Kidney (tissue), 14 donors: ENCODE results near the gene ERICH2. TPM values are rescaled to one million over a fixed set of nuclear protein-coding genes. Genes with fewer than 3 reads are reported as not detected.

Experiments
- DNase-seq, 5 donors: peaks; one replicate each; pipeline ENCODE4 v3.0.0-alpha.2; 2013 to 2020
- FAIRE-seq: peaks from 2 replicates; lab custom pipeline; 2012; peaks lifted over from hg19 to GRCh38; lab: Jason Lieb, UNC
- H3K27ac ChIP-seq, 2 donors: one replicate each; pipeline ENCODE4 v1.7.0; 2013; ENCODE audit warnings: low read depth in 2 of 2, low read length in 2 of 2, inconsistent platforms in 1 of 2
- H3K27me3 ChIP-seq: one replicate; pipeline ENCODE4 v1.7.1; 2013; ENCODE audit warnings: low read length, inconsistent platforms; ENCODE audit not compliant: control insufficient read depth, insufficient read depth
- H3K36me3 ChIP-seq, 3 donors: one replicate each; pipeline versions ENCODE4 v1.7.0 to v1.7.1; 2013; ENCODE audit warnings: low read length in 3 of 3, control low read depth in 1 of 3, inconsistent platforms in 1 of 3; ENCODE audit not compliant: insufficient read depth in 3 of 3, control insufficient read depth in 2 of 3
- H3K4me1 ChIP-seq, 3 donors: one replicate each; pipeline versions ENCODE4 v1.7.0 to v1.7.1; 2013; ENCODE audit warnings: low read length in 3 of 3, inconsistent platforms in 1 of 3, low read depth in 1 of 3; ENCODE audit not compliant: control insufficient read depth in 2 of 3, insufficient read depth in 2 of 3
- H3K4me3 ChIP-seq, 3 donors: one replicate each; pipeline versions ENCODE4 v1.7.0 to v1.8.1; 2013; ENCODE audit warnings: low read length in 3 of 3, control low read depth in 1 of 3, inconsistent platforms in 1 of 3
- H3K9ac ChIP-seq, 3 donors: one replicate each; pipeline versions ENCODE4 v1.7.0 to v1.7.1; 2013; ENCODE audit warnings: low read length in 3 of 3, control low read depth in 1 of 3, inconsistent platforms in 1 of 3
- H3K9me3 ChIP-seq, 3 donors: one replicate each; pipeline versions ENCODE4 v1.7.0 to v1.7.1; 2013; ENCODE audit warnings: low read length in 3 of 3, control low read depth in 1 of 3, inconsistent platforms in 1 of 3; ENCODE audit not compliant: control insufficient read depth in 2 of 3, insufficient read depth in 1 of 3
- intact Hi-C: fragments of 100-400 bp; cut with DNase I; formaldehyde crosslinking; loops from one replicate; pipeline ENCODE4 v1.11.1; 2022
- polyA plus RNA-seq: library from polyadenylated mRNA; stranded (reverse); fragments of 350-450 nt; fragmentation: Illumina TruSeq; extraction: RNeasy Lipid Tissue Mini Kit (QIAGEN cat#74804); gene quantifications from one replicate; pipeline ENCODE4 v1.2.3, GENCODE V29; 2014; ENCODE audit warnings: low read depth, low replicate concordance; ENCODE audit not compliant: insufficient read depth
- total RNA-seq: library from RNA; stranded (reverse); fragmentation: NEBNext Ultra II Directional; extraction: Animal tissue kit (Norgen Biotek cat#: 25700); gene quantifications from one replicate; pipeline ENCODE4 v1.2.1, GENCODE V29; 2021
- TF ChIP-seq, protein P1 (sequence below): IDR thresholded peaks from 3 replicates; pipeline ENCODE4 v1.5.1; 2012; ENCODE audit warnings: mild to moderate bottlenecking, moderate library complexity, borderline replicate concordance; ENCODE audit not compliant: insufficient read depth; ENCODE audit errors: extremely low read depth
- donor health status: control.
- donor health status: control.
- donor health status: control.
- donor health status: control.
- donor health status: control.
- donor health status: DM: yes; HTN: yes; CAD: no.
- donor health status: Normal renal cell carcinoma (clear cell type).

ERICH2 gene
- total and polyA plus RNA-seq, 2 donors from 2014 or later: 0.91 to 4.0 TPM

DNA sequence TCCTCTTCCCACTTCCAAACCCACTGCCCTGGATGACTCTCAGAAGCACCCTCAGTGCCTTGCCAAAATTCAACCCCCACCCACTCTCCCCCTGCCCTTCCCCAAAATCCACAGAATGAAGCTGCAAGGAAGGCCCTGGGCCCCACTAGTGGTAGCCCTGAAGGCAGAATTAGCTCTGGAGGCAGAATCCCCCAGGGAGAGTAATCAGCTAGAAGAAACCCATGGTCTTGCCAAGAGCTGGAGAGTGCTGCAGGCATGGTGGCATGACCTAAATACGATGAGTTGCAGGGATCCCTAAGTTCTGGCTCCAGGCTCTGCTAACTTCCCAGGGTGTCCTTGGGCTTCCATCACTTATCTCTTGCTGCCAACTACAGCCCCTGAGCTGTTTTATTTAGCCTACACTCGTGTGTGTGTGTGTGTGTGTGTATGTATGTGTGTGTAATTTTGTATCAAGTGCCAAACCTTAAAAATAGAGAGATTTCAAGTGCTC is 54.4 kb downstream of the ERICH2 start:
- no peak overlapping the region for H3K27ac ChIP-seq
- peaks cover 41% of the 10 kb centered on the region for H3K27me3 ChIP-seq
- peaks cover 3 to 19% (median 6%) of the 10 kb centered on the region in 3 donors for H3K4me1 ChIP-seq
- H3K9ac ChIP-seq: no peak overlapping the region
- H3K36me3 ChIP-seq: no peaks in the 10 kb centered on the region
- no peak for DNase-seq
- H3K4me3 ChIP-seq: no peak overlapping the region
- intact Hi-C loops: no loop called here
- no peak for FAIRE-seq
- H3K9me3 ChIP-seq: no peaks in the 10 kb centered on the region
- TF ChIP-seq, protein P1, sequence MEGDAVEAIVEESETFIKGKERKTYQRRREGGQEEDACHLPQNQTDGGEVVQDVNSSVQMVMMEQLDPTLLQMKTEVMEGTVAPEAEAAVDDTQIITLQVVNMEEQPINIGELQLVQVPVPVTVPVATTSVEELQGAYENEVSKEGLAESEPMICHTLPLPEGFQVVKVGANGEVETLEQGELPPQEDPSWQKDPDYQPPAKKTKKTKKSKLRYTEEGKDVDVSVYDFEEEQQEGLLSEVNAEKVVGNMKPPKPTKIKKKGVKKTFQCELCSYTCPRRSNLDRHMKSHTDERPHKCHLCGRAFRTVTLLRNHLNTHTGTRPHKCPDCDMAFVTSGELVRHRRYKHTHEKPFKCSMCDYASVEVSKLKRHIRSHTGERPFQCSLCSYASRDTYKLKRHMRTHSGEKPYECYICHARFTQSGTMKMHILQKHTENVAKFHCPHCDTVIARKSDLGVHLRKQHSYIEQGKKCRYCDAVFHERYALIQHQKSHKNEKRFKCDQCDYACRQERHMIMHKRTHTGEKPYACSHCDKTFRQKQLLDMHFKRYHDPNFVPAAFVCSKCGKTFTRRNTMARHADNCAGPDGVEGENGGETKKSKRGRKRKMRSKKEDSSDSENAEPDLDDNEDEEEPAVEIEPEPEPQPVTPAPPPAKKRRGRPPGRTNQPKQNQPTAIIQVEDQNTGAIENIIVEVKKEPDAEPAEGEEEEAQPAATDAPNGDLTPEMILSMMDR: no peak

DNA sequence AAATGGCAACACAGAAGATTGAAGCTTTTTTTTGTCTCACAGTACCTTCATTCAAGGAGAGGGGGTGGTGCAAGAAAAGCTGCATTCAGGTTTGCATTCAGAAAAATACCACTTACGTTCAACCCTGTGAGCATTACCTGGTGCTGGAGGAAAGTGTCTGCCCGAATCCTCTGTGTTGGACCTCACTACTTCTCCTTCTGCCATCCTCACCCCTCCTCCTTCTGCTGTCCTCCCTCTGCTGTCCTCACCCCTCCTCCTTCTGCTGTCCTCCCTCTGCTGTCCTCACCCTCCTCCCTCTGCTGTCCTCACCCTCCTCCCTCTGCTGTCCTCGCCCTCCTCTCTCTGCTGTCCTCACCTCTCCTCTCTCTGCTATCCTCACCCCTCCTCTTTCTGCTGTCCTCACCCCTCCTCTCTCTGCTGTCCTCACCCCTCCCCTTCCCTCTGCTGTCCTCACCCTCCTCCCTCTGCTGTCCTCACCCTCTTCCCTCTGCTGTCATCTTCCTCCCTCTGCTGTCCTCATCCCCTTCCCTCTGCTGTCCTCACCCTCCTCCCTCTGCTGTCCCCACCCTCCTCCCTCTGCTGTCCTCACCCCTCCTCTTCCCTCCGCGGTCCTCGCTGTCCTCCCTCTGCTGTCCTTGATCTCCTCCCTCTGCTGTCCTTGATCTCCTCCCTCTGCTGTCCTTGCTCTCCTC is 57.8 kb downstream of the ERICH2 start:
- TF ChIP-seq, protein P1: no peak
- peaks cover 12% of the 10 kb centered on the region for H3K27me3 ChIP-seq
- H3K36me3 ChIP-seq: no peaks in the 10 kb centered on the region
- no peak overlapping the region for H3K27ac ChIP-seq
- H3K4me3 ChIP-seq: no peak overlapping the region
- no peaks in the 10 kb centered on the region for H3K9me3 ChIP-seq
- no peak overlapping the region for H3K9ac ChIP-seq
- DNase-seq: no peak
- peaks cover 0 to 5% (median 0%) of the 10 kb centered on the region in 3 donors for H3K4me1 ChIP-seq
- intact Hi-C loops: no loop called here
- no peak for FAIRE-seq

DNA sequence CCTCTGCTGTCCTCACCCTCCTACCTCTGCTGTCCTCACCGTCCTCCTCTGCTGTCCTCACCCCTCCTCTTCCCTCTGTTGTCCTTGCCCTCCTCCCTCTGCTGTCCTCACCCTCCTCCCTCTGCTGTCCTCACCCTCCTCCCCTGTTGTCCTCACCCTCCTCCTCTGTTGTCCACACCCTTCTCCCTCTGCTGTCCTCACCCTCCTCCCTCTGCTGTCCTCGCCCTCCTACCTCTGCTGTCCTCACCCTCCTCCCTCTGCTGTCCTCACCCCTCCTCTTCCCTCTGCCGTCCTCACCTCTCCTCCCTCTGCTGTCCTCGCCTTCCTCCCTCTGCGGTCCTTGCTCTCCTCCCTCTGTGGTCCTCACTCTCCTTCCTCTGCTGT is 58.3 kb downstream of the ERICH2 start:
- intact Hi-C loops: no loop called here

More for the DNA sequence above, 58.3 kb downstream of the ERICH2 start:
- Histone ChIP-seq H3K36me3 (no peaks in the 10 kb centered on the region), H3K9ac (no peak overlapping the region), H3K4me3 (no peak overlapping the region), H3K27ac (no peak overlapping the region), H3K27me3 (peaks cover 12% of the 10 kb centered on the region), H3K4me1 (peaks cover 0 to 5% (median 0%) of the 10 kb centered on the region in 3 donors), H3K9me3 (no peaks in the 10 kb centered on the region)
- FAIRE-seq: no peak
- no peak for DNase-seq
- TF ChIP-seq, protein P1: no peak
